ELF-1 (cell line): ENCODE results near the gene PEX26.
"Not testable (repeated sequence)": the region's sequence is repeated elsewhere in the genome, so short reads cannot be mapped to it uniquely, and the experiment has no call there.

Experiments used
- DNase-seq: peaks from one replicate; pipeline ENCODE4 v3.0.0-alpha.2; 2016; ENCODE audit warnings: low read depth, low spot score

The PEX26 gene

GRCh38 chr22:18056807-18057474 is 20.8 kb upstream of the PEX26 start:
- no peak for DNase-seq

GRCh38 chr22:18057568-18058209 is 20.1 kb upstream of the PEX26 start:
- DNase-seq = no peak

GRCh38 chr22:18058371-18059093 is 19.3 kb upstream of the PEX26 start:
- DNase-seq = no peak

- DNase-seq = no peak
Measured at GRCh38 chr22:18059094-18059417, 18.7 kb upstream of the PEX26 start.

GRCh38 chr22:18059473-18059872 is 18.3 kb upstream of the PEX26 start:
- DNase-seq = no peak

GRCh38 chr22:18059991-18060390 is 17.8 kb upstream of the PEX26 start:
- no peak for DNase-seq

- DNase-seq = no peak
Measured at GRCh38 chr22:18060646-18061620, 16.9 kb upstream of the PEX26 start.

GRCh38 chr22:18062421-18062820 is 15.4 kb upstream of the PEX26 start:
- DNase-seq = no peak

- peak; percentile 67 for DNase-seq
Measured at GRCh38 chr22:18063306-18063705, 14.5 kb upstream of the PEX26 start.

GRCh38 chr22:18063715-18064114 is 14.1 kb upstream of the PEX26 start:
- DNase-seq = not testable (repeated sequence)

- DNase-seq = no peak
Measured at GRCh38 chr22:18064636-18065035, 13.2 kb upstream of the PEX26 start.

GRCh38 chr22:18065256-18065655 is 12.5 kb upstream of the PEX26 start:
- peak; percentile 16 for DNase-seq

- no peak for DNase-seq
Measured at GRCh38 chr22:18066181-18066859, 11.5 kb upstream of the PEX26 start.

- no peak for DNase-seq
Measured at GRCh38 chr22:18067121-18067520, 10.7 kb upstream of the PEX26 start.

- peak; percentile 85 for DNase-seq
Measured at GRCh38 chr22:18067548-18068341, 10.0 kb upstream of the PEX26 start.

GRCh38 chr22:18068381-18068988 is 9.3 kb upstream of the PEX26 start:
- peak; percentile 47 for DNase-seq

- no peak for DNase-seq
Measured at GRCh38 chr22:18069041-18069440, 8.7 kb upstream of the PEX26 start.

GRCh38 chr22:18070041-18070440 is 7.7 kb upstream of the PEX26 start:
- no peak for DNase-seq

GRCh38 chr22:18070556-18071306 is 7.1 kb upstream of the PEX26 start:
- no peak for DNase-seq
